T-cell (primary cell): ENCODE results near the gene SMIM23. TPM values are rescaled to one million over a fixed set of nuclear protein-coding genes. Genes with fewer than 3 reads are reported as not detected.

ENCODE experiments used
- ATAC-seq, 4 experiments: fragments of 200-7000 bp in 3 of 4; fragments of 150-1000 bp in 1 of 4; cut with Tn5 transposase; replicated peaks in 1 of 4; 1 replicate in 3 of 4; 2 replicates in 1 of 4; pipeline ENCODE4 v1.10.0; 2021; ENCODE audit warnings: moderate library complexity in 3 of 4, mild to moderate bottlenecking in 2 of 4, moderate number of reproducible peaks in 1 of 4
- CTCF ChIA-PET, 2 donors: fragments of 300-600 bp; sonication (Branson Sonifier 250); formaldehyde crosslinking; loops; one replicate each; lab custom pipeline; 2022; ENCODE audit warnings: antibody characterized with exemption in 2 of 2; lab: Charles Lee
- POLR2A ChIA-PET, 2 donors: fragments of 300-600 bp; sonication (Branson Sonifier 250); formaldehyde crosslinking; loops; one replicate each; lab custom pipeline; 2022; ENCODE audit warnings: antibody characterized with exemption in 2 of 2; lab: Charles Lee
- DNase-seq, 35 experiments: peaks; one replicate each; pipeline versions ENCODE4 v3.0.0 to v3.0.0-alpha.2; 2013 to 2023
- H3K27ac ChIP-seq: one replicate; pipeline ENCODE4 v1.5.1; 2013; ENCODE audit warnings: low read length
- H3K27me3 ChIP-seq, 2 experiments: replicated peaks in 1 of 2; 1 replicate in 1 of 2; 2 replicates in 1 of 2; pipeline versions ENCODE4 v1.6.1 to v1.7.0; 2013; ENCODE audit warnings: low read length in 1 of 2, mixed read lengths in 1 of 2; ENCODE audit not compliant: control insufficient read depth in 2 of 2, insufficient read depth in 2 of 2; ENCODE audit errors: extremely low read depth in 1 of 2
- H3K36me3 ChIP-seq, 2 donors: 1 replicate in 1 of 2; 2 replicates in 1 of 2; pipeline versions ENCODE4 v1.6.1 to v1.7.0; 2013; ENCODE audit warnings: low read length in 1 of 2; ENCODE audit not compliant: control insufficient read depth in 2 of 2, insufficient read depth in 1 of 2; ENCODE audit errors: extremely low read depth in 1 of 2
- H3K4me1 ChIP-seq, 2 experiments: 1 replicate in 1 of 2; 2 replicates in 1 of 2; pipeline versions ENCODE4 v1.6.1 to v1.7.0; 2013; ENCODE audit warnings: low read length in 2 of 2, mixed read lengths in 1 of 2; ENCODE audit not compliant: insufficient read depth in 2 of 2, control insufficient read depth in 1 of 2; ENCODE audit errors: extremely low read depth in 1 of 2
- H3K4me3 ChIP-seq, 2 donors: 1 replicate in 1 of 2; 2 replicates in 1 of 2; pipeline versions ENCODE4 v1.5.1 to v1.7.0; 2013; ENCODE audit warnings: mild to moderate bottlenecking in 2 of 2, low read length in 1 of 2, moderate library complexity in 1 of 2; ENCODE audit not compliant: control insufficient read depth in 1 of 2; ENCODE audit errors: extremely low read depth in 1 of 2
- H3K9me3 ChIP-seq: 2 replicates; pipeline ENCODE4 v1.7.0; 2013
- H3K27ac Mint-ChIP-seq, 2 donors: one replicate each; pipeline ENCODE4 v1.8.0; 2020 to 2021; ENCODE audit warnings: mild to moderate bottlenecking in 2 of 2, mixed read lengths in 2 of 2
- H3K27me3 Mint-ChIP-seq, 2 donors: one replicate each; pipeline ENCODE4 v1.8.0; 2021 to 2022; ENCODE audit warnings: mixed read lengths in 2 of 2
- H3K36me3 Mint-ChIP-seq: one replicate; pipeline ENCODE4 v1.8.0; 2021; ENCODE audit warnings: mixed read lengths
- H3K4me1 Mint-ChIP-seq, 3 donors: one replicate each; pipeline ENCODE4 v1.8.0; 2020 to 2022; ENCODE audit warnings: mixed read lengths in 3 of 3, mild to moderate bottlenecking in 1 of 3
- H3K4me3 Mint-ChIP-seq, 3 donors: one replicate each; pipeline ENCODE4 v1.8.0; 2020 to 2022; ENCODE audit warnings: mild to moderate bottlenecking in 3 of 3, mixed read lengths in 3 of 3, moderate library complexity in 3 of 3
- H3K9me3 Mint-ChIP-seq, 3 donors: one replicate each; pipeline ENCODE4 v1.8.0; 2020 to 2022; ENCODE audit warnings: mixed read lengths in 3 of 3
- WGBS: methylation state at CpG from one replicate; pipeline ENCODE4 v1.1.5; 2013; ENCODE audit warnings: missing lambda C conversion rate; ENCODE audit not compliant: insufficient coverage; 5-methylcytosine and 5-hydroxymethylcytosine counted together
- total RNA-seq, 35 experiments: library from RNA in 6 of 35; stranded (reverse) in 6 of 35; fragments of 120-200 nt in 1 of 35; gene quantifications; one replicate each; pipeline versions ENCODE4 v1.2.1 to v1.2.4 and lab custom pipeline; 2013 to 2026

SMIM23 gene
- total RNA-seq, 5 donors from 2014 or later (not counting 1 experiment from before 2014, with no cell fraction given) = not detected

DNA sequence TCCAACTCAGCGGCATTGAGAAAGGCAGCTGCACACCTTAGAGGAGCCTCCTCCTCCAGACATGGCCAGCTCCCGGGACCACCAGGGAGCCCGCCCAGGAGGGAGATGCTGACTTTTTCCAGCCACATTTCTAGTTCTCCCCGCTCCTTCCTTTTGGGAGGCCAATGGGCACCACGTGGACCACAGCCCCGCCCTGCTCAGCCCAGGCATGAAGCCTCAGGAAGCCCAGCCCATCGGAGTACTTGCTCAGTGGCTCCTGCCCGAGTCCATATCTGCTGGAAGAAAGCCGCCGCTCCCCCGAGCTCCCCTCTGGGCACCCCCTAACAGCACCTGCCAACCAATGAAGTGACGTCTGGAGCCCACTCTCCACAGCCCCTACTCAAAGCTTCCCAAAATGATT is 52.4 kb downstream of the SMIM23 start:
- ChIA-PET POLR2A (no interaction called here), CTCF (no interaction called here)
- DNase-seq (no peak), ATAC-seq (no peak)
- Histone ChIP-seq H3K4me3 (no peak overlapping the region), H3K27ac (no peak overlapping the region), H3K27me3 (no peaks in the 10 kb centered on the region), H3K9me3 (no peaks in the 10 kb centered on the region), H3K4me1 (no peaks in the 10 kb centered on the region), H3K36me3 (no peaks in the 10 kb centered on the region)
- H3K9me3 Mint-ChIP-seq = peaks cover 0 to 5% (median 0%) of the 10 kb centered on the region in 3 donors
- H3K36me3 Mint-ChIP-seq = peaks cover 23% of the 10 kb centered on the region
- H3K4me3 Mint-ChIP-seq = no peak overlapping the region
- no peak overlapping the region for H3K27ac Mint-ChIP-seq
- H3K27me3 Mint-ChIP-seq = no peaks in the 10 kb centered on the region
- peaks cover 0 to 3% (median 0%) of the 10 kb centered on the region in 3 donors for H3K4me1 Mint-ChIP-seq
- WGBS = 79% methylated on average over 8 of the region's 12 CpGs

DNA sequence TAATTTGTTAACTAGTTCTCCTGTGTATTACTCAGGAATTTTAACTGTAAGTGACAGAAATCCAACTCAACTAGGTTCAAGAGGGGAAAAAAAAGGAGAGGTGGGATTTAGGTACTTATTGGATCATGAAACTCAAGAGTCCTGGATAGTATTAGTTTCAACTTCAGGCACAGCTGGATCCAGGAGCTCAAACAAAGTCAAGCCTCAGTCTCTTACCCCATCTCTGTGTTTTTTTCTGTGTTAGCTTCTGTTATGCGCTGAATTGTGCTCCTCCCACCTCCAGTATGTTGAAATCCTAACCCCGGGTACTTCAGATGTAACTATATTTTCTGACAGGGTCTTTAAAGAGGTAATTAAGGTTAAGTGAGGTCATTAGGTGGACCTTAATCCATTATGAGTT is 53.5 kb downstream of the SMIM23 start:
- ChIA-PET POLR2A (no interaction called here), CTCF (interaction anchor here in 1 of 2 donors (0.7 kb wide), 1 partner anchor 278 kb away, joined by 5 read pairs; no protein-coding TSS in a partner anchor)
- H3K4me3 ChIP-seq = no peak overlapping the region
- no peak overlapping the region for H3K27ac ChIP-seq
- H3K27ac Mint-ChIP-seq = no peak overlapping the region
- H3K9me3 ChIP-seq = no peaks in the 10 kb centered on the region
- H3K9me3 Mint-ChIP-seq = no peaks in the 10 kb centered on the region
- H3K27me3 ChIP-seq = no peaks in the 10 kb centered on the region
- H3K4me1 Mint-ChIP-seq = peaks cover 0 to 3% (median 0%) of the 10 kb centered on the region in 3 donors
- no peaks in the 10 kb centered on the region for H3K27me3 Mint-ChIP-seq
- H3K4me1 ChIP-seq = no peaks in the 10 kb centered on the region
- H3K4me3 Mint-ChIP-seq = no peak overlapping the region
- H3K36me3 Mint-ChIP-seq = peaks cover 18% of the 10 kb centered on the region
- no CpG with 5 or more reads among the region's 2 CpGs for WGBS
- H3K36me3 ChIP-seq = no peaks in the 10 kb centered on the region
- ATAC-seq (no peak), DNase-seq (no peak)

DNA sequence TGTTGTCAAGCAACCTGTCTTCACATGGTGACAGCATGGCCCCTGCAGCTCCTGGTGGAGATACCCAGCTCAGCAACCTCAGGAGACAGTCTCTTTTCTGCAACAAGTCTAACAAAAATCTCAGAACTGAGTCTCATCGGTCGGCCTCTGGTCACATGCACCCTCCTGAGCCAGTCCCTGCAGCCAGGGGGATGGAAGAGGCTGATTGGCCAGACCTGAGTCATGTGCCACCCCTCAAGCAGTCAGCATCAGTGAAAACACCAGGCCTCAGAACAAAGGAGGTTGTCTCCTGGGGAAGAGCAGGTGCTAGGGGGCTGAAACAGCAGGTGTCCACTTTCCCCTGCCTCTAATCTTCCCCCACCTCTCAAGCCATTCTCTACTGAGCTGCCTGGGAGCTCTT is 54.4 kb downstream of the SMIM23 start:
- H3K4me1 Mint-ChIP-seq = peaks cover 0 to 3% (median 0%) of the 10 kb centered on the region in 3 donors
- no CpG with 5 or more reads among the region's 2 CpGs for WGBS
- ChIA-PET POLR2A (no interaction called here), CTCF (no interaction called here)
- H3K27ac Mint-ChIP-seq = no peak overlapping the region
- H3K36me3 ChIP-seq = no peaks in the 10 kb centered on the region
- H3K4me3 ChIP-seq = no peak overlapping the region
- no peaks in the 10 kb centered on the region for H3K4me1 ChIP-seq
- no peaks in the 10 kb centered on the region for H3K27me3 ChIP-seq
- no peak for ATAC-seq
- DNase-seq = no peak
- H3K27ac ChIP-seq = no peak overlapping the region
- H3K9me3 ChIP-seq = no peaks in the 10 kb centered on the region
- H3K9me3 Mint-ChIP-seq = no peaks in the 10 kb centered on the region
- no peaks in the 10 kb centered on the region for H3K27me3 Mint-ChIP-seq
- H3K4me3 Mint-ChIP-seq = no peak overlapping the region
- H3K36me3 Mint-ChIP-seq = peaks cover 18% of the 10 kb centered on the region

Other genes with a start within 250 kb of the SMIM23 start
- 10 to 100 TPM; 33.4 to 36.6 (median 34.2) TPM for gene FBXW11, start 220.8 kb downstream of the SMIM23 start, total RNA-seq